Activated CD8-positive, alpha-beta memory T cell treated with anti-CD3 and anti-CD28 coated beads for 48 hours (primary cell): ENCODE data around the gene MEF2C.
"Not testable (repeated sequence)": the region's sequence is repeated elsewhere in the genome, so short reads cannot be mapped to it uniquely, and the experiment has no call there.

Experiments used
- DNase-seq, 3 experiments: peaks; one replicate each; pipeline ENCODE4 v3.0.0-alpha.2; 2020; ENCODE audit warnings: low read depth in 2 of 3, low spot score in 2 of 3

MEF2C gene

DNA sequence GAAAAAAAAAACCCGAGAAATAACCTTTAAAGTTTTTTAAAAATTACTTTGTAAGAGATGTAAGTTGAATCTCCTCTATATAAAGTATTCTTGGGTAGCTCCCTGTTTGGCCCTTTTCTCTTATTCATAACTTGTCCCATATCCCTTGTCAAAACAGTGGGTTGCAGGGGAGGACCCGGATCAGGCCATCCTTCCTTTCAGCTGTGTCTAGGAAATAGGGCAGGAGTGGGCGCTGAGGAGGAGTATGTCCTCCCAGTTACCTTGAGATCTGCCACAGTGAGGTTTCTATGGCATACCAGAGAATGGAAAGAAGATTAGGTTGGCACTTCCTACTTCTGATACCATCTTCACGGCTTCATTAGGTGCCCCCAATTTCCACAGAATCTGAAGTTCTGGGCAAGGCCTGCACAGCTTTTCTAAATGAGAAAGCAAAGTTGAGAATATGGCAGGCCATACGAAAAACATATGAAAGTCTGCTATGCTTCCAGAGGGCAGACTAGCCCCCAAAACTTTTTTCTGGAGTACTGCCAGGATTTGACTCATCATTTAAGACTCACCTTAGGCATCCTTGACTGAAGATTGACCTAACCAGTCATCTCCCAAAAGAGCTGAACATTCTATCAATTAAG lies 20.3 kb downstream of the MEF2C start:
- no peak for DNase-seq

DNA sequence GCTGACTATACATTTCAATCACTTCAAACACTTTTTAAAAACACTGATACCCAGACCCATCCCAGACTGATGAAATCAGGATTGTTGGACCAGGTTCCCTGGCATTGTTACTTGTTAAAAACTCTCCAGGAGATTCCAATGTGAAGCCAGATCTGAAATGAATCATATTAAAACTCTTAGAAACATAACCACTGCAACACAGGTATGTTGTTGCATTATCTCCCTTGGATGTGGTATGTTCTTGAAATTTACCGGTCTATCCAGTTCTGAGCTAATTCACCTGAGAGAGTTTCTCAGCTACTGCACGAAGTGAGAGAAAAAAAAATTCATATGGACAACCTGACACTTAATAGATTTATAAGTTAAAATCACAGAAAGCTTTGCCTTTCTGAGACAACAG lies 21.8 kb downstream of the MEF2C start:
- DNase-seq = no peak

DNA sequence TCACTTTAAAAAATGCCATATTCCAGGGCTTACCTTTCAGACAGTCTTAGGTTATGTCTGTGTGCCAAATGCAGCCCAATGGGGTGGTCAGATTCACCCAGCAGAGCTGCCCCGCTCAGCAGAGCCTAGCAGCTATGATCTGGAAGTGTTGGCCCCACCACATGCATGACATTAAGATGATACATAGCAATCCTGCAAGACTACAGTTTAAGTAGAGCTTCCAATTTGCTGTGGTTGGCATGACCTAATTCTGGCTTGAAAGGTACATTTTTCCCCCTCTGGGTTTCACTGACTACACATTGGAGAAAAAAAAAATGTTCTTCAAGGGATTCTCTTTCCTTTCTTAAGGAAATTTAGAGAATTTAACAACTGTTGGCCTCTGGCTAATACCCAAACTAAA lies 22.5 kb downstream of the MEF2C start:
- no peak for DNase-seq

DNA sequence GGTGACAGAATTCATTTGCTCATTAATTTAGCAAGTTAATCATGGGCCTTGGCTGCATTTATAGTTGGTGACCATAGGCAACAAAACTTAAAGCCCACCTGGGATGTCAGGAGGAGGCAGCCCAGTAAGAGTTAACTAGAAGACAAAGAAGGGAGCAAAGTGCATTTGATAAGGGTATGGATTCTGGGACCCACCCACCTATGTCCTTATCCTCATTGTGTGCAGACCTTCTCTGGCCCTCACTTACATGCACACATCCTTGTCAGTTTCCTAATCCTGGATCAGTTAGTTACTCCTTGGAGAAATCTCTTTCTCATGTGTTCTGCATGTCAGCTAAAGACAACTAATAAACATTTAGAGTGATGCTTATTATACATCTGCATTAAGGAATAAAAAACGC lies 24.6 kb downstream of the MEF2C start:
- DNase-seq = no peak

DNA sequence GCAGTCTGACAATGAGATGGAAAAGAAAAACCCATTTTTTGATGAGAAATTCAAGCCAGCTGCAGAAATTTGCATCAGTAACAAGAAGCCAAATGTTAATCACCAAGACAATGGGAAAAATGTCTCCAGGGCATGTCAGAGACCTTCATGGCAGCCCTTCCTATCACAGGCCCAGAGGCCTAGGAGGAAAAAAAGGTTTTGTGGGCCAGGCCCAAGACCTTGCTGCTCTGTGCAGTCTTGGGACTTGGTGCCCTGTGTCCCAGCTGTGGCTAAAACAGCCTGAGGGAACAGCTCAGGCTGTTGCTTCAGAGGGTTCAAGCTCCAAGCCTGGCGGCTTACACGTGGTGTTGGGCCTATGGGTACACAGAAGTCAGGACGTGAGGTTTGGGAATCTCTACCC lies 26.6 kb downstream of the MEF2C start:
- DNase-seq = not testable (repeated sequence)

DNA sequence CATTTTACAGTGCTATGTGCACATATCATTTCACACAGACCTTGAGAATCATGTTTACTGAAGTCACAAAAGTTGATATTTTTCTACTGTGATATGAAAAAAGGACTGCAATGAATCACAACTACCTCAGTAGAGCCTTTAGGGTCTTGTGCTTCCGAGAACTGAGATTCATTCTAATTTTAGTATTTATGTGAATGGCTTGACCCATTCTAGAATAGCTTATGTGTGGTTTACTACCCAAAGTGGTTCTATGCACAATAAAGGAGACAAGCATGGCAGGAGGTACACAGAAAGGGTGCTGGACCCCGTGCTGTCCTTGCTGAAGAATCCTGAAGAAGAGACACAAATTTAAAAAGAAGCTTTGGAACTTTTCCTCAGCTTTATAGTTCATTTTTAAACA lies 28.2 kb downstream of the MEF2C start:
- no peak for DNase-seq

DNA sequence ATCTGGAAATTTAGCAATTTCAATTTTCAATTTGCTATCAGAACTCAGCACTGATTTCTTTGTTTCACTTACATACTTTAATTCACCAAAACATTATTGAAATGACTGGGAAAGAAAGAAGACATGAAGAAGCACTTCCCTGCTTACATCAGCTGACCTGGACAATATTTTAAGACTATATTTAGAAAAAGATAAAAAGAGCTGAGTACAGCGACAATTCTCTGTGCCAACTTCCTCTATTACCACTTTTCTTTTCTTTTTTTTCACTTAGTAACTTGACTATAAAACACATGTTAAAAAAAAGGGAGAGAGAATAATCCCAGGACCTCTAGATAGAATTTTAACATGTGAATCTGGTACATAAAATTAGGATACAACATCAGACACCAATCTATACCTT lies 35.6 kb downstream of the MEF2C start:
- no peak for DNase-seq

DNA sequence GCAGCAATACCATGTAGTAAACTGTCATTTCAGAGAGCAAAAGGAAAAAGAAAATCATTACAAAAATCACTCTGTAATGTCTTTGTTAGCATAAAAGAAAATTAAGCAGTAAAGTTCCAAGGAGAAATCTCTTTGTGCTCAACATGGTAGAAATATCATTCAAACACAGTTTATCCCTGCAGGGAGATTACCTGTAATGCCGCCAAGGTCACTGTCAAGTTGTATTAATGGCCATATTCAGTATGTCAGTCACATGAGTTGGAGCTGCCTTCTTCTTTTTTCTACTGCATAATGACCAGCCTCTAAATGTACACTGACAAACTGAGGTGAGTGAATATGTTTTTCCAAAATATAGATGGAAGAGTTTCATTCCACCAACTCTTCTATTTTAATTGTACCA lies 36.5 kb downstream of the MEF2C start:
- no peak for DNase-seq

DNA sequence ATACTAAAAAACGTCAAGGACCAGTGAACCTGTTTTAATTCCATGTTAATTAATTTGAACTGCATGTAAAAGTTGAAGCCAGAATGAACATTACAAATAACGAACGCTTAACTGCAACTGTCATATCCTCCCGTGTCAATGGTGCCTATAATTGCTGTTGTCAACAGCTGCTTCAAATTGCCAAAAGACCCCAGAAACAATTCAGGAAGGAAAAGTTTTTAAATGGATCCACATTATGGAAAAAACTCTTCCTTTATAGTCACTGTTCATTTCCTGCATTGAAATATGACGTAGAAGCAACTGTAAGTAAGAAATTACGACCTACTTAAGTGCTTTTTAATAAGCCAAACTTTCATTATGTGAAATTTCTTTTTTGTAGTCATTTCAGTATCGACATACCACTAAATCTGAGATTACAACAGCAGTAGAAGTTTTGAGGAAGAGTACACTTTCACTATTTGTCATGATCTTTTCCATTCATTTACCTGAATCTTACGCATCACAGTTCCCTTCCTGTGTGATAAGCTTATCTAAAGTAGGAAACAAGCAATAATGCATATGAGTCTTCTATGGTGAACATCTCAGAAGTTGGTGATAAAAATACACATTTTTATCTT lies 37.8 kb downstream of the MEF2C start:
- DNase-seq = no peak

DNA sequence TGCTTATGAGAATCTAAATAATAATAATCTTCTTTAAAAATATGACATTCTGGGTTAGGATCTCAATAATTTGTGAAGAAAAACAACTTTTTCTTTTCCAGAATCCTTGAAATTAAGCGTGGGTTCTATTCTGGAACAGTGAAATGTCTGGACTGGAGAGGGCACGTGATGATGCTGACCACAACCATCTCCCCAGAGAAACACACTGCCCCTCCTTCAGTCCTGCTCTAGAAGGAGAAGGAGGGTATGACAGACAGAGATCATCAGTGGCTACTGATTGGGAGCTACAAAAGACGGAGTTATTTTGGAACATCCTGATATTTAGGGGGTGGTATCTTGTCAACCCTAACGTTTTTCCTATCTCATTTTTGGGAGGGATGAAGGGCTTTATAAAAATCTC lies 40.2 kb downstream of the MEF2C start:
- no peak for DNase-seq

DNA sequence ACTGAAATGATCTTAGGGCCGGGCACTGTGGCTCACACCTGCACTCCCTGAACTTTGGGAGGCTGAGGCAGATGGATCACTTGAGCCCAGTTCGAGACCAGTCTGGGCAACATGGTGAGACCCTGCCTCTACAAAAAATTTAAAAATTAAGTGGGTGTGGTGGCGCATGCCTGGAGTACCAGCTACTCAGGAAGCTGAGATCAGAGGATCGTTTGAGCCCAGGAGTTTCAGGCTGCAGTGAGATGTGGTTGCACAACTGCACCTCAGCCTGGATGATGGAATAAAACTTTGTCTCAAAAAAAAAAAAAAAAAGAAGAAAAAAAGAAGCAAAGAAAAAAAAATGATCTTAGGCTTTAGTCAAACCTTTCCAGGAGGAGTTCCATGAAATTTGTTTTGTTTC lies 41.8 kb downstream of the MEF2C start:
- DNase-seq = no peak

DNA sequence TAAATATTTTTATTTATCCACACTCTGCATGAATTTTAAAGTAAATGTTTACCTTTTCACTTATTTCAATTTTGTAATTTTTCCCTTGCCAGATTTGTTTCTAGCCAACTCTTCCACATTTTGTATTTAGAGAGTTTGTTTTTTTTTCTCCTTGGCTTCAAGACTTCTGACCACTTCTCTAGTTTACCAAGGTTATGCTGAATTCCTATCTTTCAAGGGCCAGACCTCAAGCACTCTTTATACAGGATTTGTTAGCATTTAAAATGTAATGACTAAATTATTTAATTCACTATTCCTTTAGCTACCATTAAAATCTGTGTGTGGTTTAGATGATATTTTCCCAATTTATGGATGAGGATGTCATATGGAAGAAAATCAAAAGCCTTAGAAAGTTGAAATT lies 42.5 kb downstream of the MEF2C start:
- no peak for DNase-seq

DNA sequence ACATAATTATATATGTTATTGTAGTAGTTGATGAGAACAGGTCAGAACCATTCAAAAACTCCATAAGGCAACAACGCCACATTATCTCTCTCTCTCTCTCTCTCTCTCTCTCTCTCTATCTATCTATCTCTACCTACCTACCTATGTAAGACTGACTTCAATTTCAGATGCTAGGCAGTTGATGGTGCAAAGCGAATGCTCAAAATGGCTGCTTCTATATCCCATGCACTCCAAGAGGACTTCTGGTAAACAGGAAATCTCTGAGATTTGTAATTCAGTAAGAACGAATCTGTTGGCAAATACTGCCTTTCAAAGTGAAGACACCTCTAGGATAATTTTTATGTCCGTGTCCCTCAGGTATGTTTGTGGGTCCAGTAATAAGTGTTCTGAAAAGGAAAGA lies 43.7 kb downstream of the MEF2C start:
- no peak for DNase-seq

DNA sequence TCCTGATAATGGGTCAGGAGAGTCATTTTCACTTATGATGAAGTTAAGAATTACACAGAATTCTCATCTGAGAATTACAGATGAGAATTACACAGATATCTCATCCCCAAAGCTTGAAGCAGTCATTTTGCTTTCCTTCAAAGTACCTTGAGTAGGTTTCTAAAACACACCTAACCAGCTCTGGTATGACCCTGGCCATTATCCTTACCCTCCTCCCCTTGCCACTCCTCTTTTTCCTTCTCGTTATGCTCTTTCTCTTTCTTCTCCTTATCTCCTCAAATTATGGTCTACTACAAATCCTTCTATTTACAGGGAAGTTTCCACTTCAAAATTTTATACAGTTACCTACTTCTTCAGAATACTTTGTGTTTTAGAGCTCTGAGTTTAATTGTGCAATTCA lies 44.5 kb downstream of the MEF2C start:
- DNase-seq = no peak

DNA sequence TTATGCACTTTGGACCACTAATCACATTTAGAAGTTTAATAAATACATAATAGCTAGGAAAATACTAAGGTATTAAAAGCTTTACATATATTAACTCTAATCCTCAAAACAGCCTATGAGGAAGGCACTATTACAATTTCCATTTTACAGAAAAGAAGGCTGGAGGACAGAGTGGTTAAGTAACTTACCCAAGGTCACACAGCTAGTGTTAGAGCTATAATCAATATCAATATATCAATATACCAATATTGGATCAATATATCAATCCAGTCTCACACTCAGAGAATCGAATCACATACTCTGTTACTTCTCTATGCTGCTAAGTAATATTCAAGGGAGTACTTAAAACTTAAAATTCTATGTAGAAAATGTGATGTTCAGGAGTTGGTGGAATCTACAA lies 45.2 kb downstream of the MEF2C start:
- DNase-seq = no peak

DNA sequence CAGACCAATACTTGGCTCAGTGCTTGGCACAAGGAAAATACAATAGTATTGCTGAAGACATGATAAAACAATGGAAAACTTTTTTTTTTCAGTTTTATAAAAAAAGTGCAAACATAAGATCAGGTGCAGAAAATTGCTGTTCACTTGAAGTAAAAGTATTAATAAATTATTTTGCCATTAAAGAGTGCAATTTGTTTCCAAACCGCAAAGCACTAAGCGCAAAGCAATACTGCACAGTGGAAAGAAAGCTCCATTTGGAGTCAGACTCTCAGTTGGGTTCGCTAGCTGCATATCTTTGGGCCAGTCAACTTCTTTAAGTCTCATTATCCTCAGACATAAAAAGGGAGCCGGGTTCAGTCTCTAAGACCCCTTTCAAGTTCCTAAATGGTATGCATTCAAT lies 45.8 kb downstream of the MEF2C start:
- no peak for DNase-seq

DNA sequence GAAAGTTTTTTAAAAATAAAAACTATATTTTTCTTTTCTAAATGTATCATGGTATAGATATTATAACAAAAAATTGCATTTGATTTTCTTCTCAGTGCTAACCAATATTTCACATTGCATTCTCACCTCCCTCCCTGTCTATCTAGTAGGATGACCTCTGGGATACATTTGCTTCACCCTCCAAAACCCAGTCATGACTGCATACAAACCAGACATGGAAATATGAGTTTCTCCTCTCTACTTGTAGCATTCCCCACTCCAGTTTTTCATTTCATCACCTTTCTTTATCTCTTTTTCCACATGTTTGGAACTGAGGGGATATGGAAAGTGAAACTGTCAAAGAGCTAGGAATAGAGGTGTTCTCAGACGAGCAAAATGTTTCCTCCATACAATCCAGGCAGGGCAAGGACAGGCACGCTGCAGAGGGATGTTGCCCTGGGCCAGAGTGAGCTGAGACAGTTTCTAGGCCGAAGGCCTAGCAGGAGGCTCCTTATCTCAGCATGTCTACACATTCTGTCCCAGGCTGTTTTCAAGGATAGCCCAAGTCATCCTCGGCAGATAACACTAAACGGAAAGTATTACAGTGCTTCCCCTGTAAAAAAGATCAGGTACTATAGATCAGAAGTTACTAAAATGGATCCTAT lies 46.7 kb downstream of the MEF2C start:
- DNase-seq = no peak

DNA sequence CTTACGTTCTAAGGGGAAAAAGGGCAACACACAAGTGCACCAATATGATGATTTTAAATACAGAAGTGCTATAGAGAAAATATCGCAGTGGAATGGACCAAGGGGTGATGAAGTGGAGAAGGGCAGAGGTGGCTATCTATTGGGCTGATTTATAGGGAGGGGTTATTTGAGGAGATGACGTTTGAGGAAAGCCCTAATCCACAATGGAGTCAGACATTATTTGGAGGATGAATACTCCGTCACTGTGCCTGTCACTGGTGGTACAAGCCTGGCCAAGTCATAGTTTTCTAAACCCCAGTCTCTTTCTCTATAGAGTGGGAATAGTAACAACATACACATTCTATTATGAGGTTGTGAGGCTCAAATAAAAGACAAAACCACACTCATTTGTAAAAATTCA lies 48.5 kb downstream of the MEF2C start:
- DNase-seq = no peak

DNA sequence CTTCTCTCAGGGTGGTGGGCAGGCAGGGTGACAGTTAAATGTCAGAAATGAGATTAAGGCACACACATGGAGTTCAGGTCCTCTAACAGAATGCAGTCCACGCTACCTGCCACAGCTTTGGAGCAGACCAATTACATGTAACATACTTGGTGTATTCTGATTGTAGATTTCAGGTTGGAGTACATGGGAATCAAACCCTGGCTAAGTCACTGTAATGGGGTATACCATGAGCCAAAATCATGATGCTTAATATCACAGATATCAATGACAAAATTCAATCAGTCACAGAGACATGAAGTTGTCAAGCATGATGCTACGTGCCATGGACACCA lies 48.9 kb downstream of the MEF2C start:
- no peak for DNase-seq

DNA sequence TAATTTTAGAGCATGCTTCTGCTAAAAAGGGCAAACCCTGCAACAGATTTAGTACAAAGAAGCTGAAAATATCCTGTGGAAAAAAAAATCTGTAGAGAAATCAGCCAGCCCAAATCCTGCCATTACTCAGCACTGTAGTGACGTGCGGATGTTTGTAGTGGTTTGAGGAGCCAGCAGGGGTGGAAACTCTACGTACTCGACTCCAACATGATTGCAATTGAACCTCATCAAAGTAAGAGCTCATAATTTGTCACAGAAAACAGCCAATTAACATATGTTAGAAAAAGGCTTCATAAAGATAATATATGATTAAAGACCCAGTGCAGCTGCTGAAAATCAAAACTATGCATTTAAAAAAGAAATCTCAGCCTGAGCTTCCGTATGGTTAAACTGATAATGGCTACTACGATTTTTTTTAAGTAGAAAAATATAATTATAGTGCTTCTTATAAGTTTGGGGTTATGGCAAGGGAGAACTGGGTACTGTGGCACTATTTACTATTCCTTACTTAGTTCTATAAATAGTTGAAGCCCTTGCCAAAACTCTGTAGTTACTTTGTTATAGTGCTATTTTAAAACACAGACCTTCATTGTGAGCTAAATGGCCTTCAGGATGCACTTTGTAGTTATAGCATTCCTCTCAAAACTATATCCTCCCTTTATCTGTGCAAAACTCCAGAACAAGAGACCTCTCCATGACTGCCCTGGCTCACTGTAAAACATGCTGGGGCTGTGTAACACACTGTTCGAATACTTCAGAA lies 49.4 kb downstream of the MEF2C start:
- DNase-seq = peak in 1 of 3 experiments; percentile 23

DNA sequence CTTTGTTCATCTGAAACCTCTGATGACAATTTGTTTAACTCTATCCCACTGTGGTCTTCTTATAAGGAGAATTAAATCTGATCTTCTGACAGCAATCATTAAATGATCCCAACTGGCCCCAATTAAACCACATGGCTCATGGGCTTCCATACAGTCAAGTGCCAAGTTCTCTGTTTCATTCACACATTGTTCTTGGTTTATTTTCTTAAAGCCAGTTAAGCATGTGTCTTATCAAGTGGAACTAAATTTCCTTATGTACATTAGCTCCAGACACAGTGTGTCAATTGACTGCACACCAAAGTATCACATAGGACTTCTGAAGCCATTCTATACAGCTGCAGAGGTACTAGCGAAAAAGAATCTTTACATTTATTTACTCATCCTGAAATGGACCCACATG lies 51.2 kb downstream of the MEF2C start:
- DNase-seq = no peak

DNA sequence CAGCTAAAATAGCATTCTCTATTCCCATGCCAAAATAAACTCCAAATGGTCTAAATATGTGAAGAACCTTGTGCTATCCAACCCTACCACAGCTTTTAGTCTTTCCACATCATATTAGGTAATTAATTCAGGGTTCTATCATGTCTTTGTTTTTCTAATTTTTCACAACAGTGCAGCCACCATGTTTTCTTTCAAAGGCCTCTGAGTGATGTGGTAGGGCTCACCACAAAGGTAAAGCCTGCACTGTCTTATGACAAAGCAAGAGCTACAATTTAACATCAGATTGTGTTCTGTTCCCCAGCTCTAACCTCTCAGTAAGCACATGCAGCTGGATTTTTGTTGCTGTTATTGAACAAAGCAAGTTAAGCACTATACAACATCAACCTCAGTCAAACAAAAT lies 52.4 kb downstream of the MEF2C start:
- no peak for DNase-seq
